ENCODE data around the gene CPM. TPM values are rescaled to one million over a fixed set of nuclear protein-coding genes. Genes with fewer than 3 reads are reported as not detected.

The CPM gene
- polyA plus RNA-seq, 1 donor, result 10.5 TPM

DNA sequence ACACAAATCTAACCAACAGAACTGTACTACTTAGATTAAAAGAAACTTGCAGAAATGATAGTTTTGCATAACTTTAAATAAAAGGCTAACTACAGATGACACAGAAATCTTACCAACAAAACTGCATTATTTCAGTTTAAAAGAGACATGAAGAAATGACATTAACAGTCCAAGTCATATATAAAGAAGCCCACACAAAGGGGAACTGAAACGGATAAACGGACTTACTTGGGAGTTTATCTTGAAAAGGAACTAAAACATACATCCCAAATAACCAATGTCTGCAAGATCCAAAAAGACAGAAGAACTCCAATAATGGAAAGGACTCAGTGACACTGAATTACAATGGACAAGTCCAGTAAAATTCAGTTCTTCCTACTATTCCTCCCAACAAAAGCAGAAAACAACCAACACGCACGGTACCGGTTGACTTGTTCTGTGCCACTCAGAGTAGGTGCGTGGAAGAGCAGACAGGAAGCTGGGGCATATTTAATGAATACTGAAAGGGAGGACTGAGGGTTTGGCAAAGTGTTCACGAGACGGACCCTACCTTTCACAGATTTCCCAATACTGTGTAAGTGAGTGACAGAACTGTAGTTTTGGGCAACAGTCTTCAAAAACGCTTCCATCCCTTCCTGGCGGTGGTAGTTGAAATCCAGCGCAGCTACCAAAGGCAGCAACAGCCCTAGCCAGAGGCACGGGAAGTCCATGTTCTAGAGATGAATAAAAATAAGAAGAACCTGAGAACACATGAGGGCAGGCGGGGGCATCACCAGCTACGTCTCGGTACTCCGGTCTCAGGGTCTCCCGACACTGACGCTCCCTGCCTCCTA is 627 bp downstream of the CPM start:
- no peak for DNase-seq
- H3K4me3 ChIP-seq (ENCODE audit: low read length), result peak overlapping the region; percentile 70
- no peaks in the 10 kb centered on the region for H3K4me1 ChIP-seq (ENCODE audit: control insufficient read depth, insufficient read depth, low read length)
- no CpG with 5 or more reads among the region's 18 CpGs for WGBS (ENCODE audit: insufficient coverage, low lambda C conversion rate)
- no peaks in the 10 kb centered on the region for H3K36me3 ChIP-seq (ENCODE audit: control insufficient read depth, insufficient read depth, low read length)
- H3K9me3 ChIP-seq (ENCODE audit: control insufficient read depth, low read depth, low read length), result peaks cover 4% of the 10 kb centered on the region
- peak overlapping the region; percentile 45 for H3K27ac ChIP-seq (ENCODE audit: low read length)
- peaks cover 6% of the 10 kb centered on the region for H3K27me3 ChIP-seq (ENCODE audit: control insufficient read depth, insufficient read depth, low read length)

DNA sequence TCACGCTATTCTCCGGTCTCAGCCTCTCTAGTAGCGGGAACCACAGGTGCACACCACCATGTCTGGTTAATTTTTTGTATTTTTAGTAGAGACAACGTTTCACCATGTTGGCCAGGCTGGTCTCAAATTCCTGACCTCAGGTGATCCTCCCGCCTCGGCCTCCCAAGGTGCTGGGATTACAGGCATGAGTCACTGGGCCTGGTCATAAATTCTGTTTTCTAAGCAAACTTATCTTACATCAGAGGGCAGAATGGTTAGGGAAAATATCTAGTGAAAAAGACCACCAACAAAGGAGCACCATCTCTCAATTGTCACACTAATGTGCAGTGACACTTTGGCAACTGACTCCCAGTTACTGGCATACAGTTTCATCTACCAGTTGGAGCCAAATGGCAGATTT is 2.8 kb downstream of the CPM start:
- peaks cover 6% of the 10 kb centered on the region for H3K27me3 ChIP-seq (ENCODE audit: control insufficient read depth, insufficient read depth, low read length)
- DNase-seq, result no peak
- H3K4me3 ChIP-seq (ENCODE audit: low read length), result no peak overlapping the region
- no peaks in the 10 kb centered on the region for H3K36me3 ChIP-seq (ENCODE audit: control insufficient read depth, insufficient read depth, low read length)
- H3K27ac ChIP-seq (ENCODE audit: low read length), result no peak overlapping the region
- WGBS (ENCODE audit: insufficient coverage, low lambda C conversion rate), result 100% methylated on average over 1 of the region's 6 CpGs
- peaks cover 4% of the 10 kb centered on the region for H3K9me3 ChIP-seq (ENCODE audit: control insufficient read depth, low read depth, low read length)
- H3K4me1 ChIP-seq (ENCODE audit: control insufficient read depth, insufficient read depth, low read length), result no peaks in the 10 kb centered on the region

DNA sequence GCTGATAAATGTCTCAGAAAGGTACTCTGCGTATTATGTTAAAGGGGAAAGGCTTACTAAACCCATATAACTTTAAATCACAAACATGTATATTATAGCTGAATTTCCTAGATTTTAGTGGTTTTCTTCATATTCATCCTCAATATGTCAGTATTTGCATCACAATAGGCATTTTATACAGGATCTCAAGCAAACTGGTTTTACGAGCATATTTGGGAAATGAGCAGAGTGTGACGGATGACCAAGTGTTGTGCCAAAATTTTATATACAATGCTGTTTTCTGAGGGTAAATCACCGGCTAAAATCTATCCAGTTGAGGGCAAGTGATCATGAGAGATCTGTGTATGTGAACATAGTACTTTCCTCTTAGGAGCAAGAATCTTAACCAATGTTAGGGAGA is 8.4 kb downstream of the CPM start:
- H3K36me3 ChIP-seq (ENCODE audit: control insufficient read depth, insufficient read depth, low read length), result no peaks in the 10 kb centered on the region
- no peak overlapping the region for H3K27ac ChIP-seq (ENCODE audit: low read length)
- DNase-seq, result no peak
- no peaks in the 10 kb centered on the region for H3K9me3 ChIP-seq (ENCODE audit: control insufficient read depth, low read depth, low read length)
- no peaks in the 10 kb centered on the region for H3K4me1 ChIP-seq (ENCODE audit: control insufficient read depth, insufficient read depth, low read length)
- H3K27me3 ChIP-seq (ENCODE audit: control insufficient read depth, insufficient read depth, low read length), result no peaks in the 10 kb centered on the region
- WGBS (ENCODE audit: insufficient coverage, low lambda C conversion rate), result no CpG with 5 or more reads among the region's 4 CpGs
- no peak overlapping the region for H3K4me3 ChIP-seq (ENCODE audit: low read length)

DNA sequence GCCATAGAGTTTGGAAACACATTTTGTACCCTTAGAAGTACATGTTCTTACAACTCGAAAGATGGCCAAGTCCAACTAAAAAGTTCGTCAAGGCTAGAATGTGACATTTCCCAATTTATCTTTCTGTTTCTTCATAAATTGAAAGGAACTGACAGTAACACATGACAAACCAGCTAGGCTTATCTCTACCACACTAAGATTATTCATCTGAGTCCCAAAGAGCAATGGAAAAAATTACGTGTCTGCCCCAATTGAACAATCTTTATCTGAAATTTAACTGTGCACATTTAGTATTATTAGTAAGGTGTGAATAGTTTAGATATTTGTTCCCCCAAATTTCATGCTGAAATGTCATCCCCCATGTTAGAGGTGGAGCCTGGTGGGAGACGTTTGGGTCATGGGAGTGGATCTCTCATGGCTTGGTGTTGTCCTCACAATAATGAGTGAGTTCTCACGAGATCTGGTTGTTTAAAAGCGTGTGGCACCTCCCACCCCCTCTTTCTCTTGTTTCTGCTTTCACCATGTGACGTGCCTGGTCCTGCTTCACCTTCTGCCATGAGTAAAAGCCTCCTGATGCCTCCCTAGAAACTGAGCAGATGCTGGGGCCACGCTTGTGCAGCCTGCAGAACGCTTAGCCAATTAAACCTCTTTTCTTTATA is 13.3 kb downstream of the CPM start:
- H3K9me3 ChIP-seq (ENCODE audit: control insufficient read depth, low read depth, low read length), result peaks cover 7% of the 10 kb centered on the region
- no peaks in the 10 kb centered on the region for H3K36me3 ChIP-seq (ENCODE audit: control insufficient read depth, insufficient read depth, low read length)
- no peaks in the 10 kb centered on the region for H3K27me3 ChIP-seq (ENCODE audit: control insufficient read depth, insufficient read depth, low read length)
- 88% methylated on average over 3 of the region's 9 CpGs for WGBS (ENCODE audit: insufficient coverage, low lambda C conversion rate)
- H3K4me3 ChIP-seq (ENCODE audit: low read length), result no peak overlapping the region
- H3K27ac ChIP-seq (ENCODE audit: low read length), result no peak overlapping the region
- no peaks in the 10 kb centered on the region for H3K4me1 ChIP-seq (ENCODE audit: control insufficient read depth, insufficient read depth, low read length)
- no peak for DNase-seq

DNA sequence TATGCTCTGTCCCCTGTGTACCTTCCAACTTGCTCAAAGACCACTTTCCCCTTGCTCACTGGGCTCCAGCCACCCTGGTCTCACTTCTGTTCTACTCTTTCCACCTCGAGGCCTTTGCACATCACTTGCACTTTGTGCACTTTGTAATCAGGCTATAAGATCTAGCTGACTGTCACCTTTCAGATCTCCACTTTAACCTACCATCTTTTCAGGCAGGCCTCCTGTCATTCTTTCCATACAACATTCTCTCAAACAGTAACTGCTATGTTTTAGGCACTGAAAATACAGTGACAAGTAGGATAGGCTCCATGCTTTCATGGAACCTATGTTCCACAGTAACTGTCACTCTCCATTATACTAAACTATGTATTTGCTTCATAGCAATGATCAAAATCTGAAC is 14.0 kb downstream of the CPM start:
- H3K9me3 ChIP-seq (ENCODE audit: control insufficient read depth, low read depth, low read length), result peaks cover 7% of the 10 kb centered on the region
- no peak overlapping the region for H3K4me3 ChIP-seq (ENCODE audit: low read length)
- H3K36me3 ChIP-seq (ENCODE audit: control insufficient read depth, insufficient read depth, low read length), result no peaks in the 10 kb centered on the region
- no peaks in the 10 kb centered on the region for H3K4me1 ChIP-seq (ENCODE audit: control insufficient read depth, insufficient read depth, low read length)
- WGBS (ENCODE audit: insufficient coverage, low lambda C conversion rate), result no CpG with 5 or more reads among the region's 1 CpG
- no peaks in the 10 kb centered on the region for H3K27me3 ChIP-seq (ENCODE audit: control insufficient read depth, insufficient read depth, low read length)
- DNase-seq, result no peak
- H3K27ac ChIP-seq (ENCODE audit: low read length), result no peak overlapping the region

DNA sequence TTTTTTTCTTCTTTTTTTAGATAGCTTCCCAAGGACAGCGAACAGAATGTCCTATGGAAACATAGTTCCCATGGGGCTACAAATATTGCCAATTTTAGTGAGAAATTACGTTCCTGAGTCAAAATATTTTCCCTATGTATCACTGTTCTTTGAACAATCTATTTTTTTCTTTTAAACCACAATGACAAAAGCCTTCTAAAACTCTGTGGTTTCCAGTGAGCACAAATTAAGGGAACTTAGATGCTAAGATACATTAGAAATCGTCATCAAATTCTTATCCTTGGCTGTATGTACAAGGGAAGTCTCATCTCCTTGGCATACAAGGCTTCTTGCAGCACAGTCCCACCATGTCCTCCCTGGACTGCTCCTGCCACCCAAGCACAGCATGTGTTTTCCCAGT is 17.9 kb downstream of the CPM start:
- Histone ChIP-seq H3K27me3 (ENCODE audit: control insufficient read depth, insufficient read depth, low read length) (no peaks in the 10 kb centered on the region), H3K4me3 (ENCODE audit: low read length) (no peak overlapping the region), H3K9me3 (ENCODE audit: control insufficient read depth, low read depth, low read length) (peaks cover 7% of the 10 kb centered on the region), H3K36me3 (ENCODE audit: control insufficient read depth, insufficient read depth, low read length) (no peaks in the 10 kb centered on the region), H3K4me1 (ENCODE audit: control insufficient read depth, insufficient read depth, low read length) (no peaks in the 10 kb centered on the region), H3K27ac (ENCODE audit: low read length) (no peak overlapping the region)
- WGBS (ENCODE audit: insufficient coverage, low lambda C conversion rate), result 100% methylated on average over 2 of the region's 3 CpGs
- no peak for DNase-seq

DNA sequence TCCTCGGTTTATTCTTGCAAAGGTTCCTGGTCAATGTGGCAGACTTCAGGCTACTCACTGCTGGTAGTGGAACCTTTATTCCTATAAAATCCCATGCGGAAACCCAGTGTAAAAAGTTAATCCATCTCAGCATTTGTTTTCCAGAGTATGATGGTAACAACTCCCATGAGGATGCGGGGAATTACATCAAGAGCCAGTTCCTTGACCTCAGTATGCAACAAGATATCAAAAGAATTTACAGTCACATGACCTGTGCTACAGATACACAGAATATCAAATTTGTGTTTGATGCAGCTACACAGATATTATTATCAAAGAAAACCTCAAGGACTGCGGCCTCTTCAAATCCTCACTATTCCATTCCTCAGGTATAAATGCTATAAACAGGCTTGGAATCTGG is 19.3 kb downstream of the CPM start:
- H3K27me3 ChIP-seq (ENCODE audit: control insufficient read depth, insufficient read depth, low read length), result no peaks in the 10 kb centered on the region
- DNase-seq, result no peak
- no peak overlapping the region for H3K4me3 ChIP-seq (ENCODE audit: low read length)
- no peaks in the 10 kb centered on the region for H3K36me3 ChIP-seq (ENCODE audit: control insufficient read depth, insufficient read depth, low read length)
- H3K4me1 ChIP-seq (ENCODE audit: control insufficient read depth, insufficient read depth, low read length), result no peaks in the 10 kb centered on the region
- no CpG with 5 or more reads among the region's 4 CpGs for WGBS (ENCODE audit: insufficient coverage, low lambda C conversion rate)
- peaks cover 5% of the 10 kb centered on the region for H3K9me3 ChIP-seq (ENCODE audit: control insufficient read depth, low read depth, low read length)
- H3K27ac ChIP-seq (ENCODE audit: low read length), result no peak overlapping the region

DNA sequence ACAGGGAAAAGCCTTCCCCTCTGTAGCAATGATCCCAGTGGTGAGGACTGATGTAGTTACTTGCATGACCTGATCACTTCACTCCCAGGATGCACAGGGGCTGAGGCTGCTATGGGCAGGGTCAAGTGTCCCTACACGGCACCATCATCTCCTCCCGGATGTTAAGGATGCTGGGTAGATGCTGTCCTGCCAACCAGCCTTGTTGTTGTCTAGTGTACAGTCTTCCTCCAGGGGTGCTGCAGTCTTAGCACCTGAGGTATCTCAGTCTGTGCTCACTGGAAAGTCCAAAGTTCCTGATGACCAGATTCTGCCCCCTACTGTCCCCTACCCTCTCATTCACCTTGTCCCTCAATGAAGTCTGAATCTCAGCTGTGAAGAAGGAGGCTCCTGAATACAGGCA is 20.1 kb downstream of the CPM start:
- Histone ChIP-seq H3K27ac (ENCODE audit: low read length) (no peak overlapping the region), H3K4me3 (ENCODE audit: low read length) (no peak overlapping the region), H3K36me3 (ENCODE audit: control insufficient read depth, insufficient read depth, low read length) (no peaks in the 10 kb centered on the region), H3K9me3 (ENCODE audit: control insufficient read depth, low read depth, low read length) (no peaks in the 10 kb centered on the region), H3K27me3 (ENCODE audit: control insufficient read depth, insufficient read depth, low read length) (no peaks in the 10 kb centered on the region), H3K4me1 (ENCODE audit: control insufficient read depth, insufficient read depth, low read length) (no peaks in the 10 kb centered on the region)
- no peak for DNase-seq
- WGBS (ENCODE audit: insufficient coverage, low lambda C conversion rate), result no CpG with 5 or more reads among the region's 2 CpGs

DNA sequence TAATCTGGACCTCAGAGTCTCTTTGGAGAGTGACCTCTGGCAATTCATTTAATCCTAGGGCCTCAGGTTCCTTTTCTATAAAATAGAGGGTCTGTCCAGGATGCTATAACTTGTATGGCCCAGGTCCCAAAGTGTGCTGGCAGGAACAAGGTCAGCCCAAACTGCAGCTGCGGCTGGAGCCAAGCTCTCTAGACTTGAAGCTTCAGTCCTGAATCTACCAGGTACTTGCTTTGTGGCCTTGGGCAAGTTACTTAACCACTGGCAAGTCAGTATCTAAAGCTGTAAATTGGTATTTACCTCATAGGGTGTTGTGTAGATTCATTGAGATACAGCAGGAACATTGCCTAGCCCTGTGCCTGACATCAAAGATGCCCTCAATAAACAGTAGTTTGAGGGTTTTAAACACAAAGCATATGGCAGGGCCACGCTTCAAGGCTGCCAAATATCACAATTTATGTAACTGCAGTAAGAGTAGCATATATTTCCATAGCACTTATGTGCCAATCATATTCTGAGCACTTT is 21.7 kb downstream of the CPM start:
- Histone ChIP-seq H3K27ac (ENCODE audit: low read length) (no peak overlapping the region), H3K4me3 (ENCODE audit: low read length) (no peak overlapping the region), H3K4me1 (ENCODE audit: control insufficient read depth, insufficient read depth, low read length) (no peaks in the 10 kb centered on the region), H3K27me3 (ENCODE audit: control insufficient read depth, insufficient read depth, low read length) (no peaks in the 10 kb centered on the region), H3K36me3 (ENCODE audit: control insufficient read depth, insufficient read depth, low read length) (no peaks in the 10 kb centered on the region), H3K9me3 (ENCODE audit: control insufficient read depth, low read depth, low read length) (no peaks in the 10 kb centered on the region)
- no CpG with 5 or more reads among the region's 2 CpGs for WGBS (ENCODE audit: insufficient coverage, low lambda C conversion rate)
- DNase-seq, result no peak

DNA sequence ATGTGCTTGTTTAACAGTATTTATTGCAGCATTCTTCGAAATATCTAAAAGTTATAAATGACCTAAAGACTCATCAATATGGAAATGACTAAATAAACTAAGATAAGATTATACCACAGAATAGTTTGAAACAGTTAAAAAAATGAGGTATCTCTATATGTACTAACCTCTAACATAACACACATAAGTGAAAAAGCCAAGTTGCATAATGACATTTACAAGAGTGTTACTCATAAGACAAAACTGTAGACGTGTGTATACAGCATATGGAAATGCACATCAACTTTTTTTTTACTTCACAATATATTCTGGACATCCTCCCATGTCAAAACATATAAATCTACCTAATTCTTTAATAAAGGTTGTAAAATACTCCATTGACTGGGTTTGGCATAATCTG is 22.8 kb downstream of the CPM start:
- WGBS (ENCODE audit: insufficient coverage, low lambda C conversion rate), result no CpG with 5 or more reads among the region's 2 CpGs
- DNase-seq, result no peak
- H3K9me3 ChIP-seq (ENCODE audit: control insufficient read depth, low read depth, low read length), result no peaks in the 10 kb centered on the region

More for the DNA sequence above, 22.8 kb downstream of the CPM start:
- no peaks in the 10 kb centered on the region for H3K4me1 ChIP-seq (ENCODE audit: control insufficient read depth, insufficient read depth, low read length)
- no peak overlapping the region for H3K27ac ChIP-seq (ENCODE audit: low read length)
- no peaks in the 10 kb centered on the region for H3K36me3 ChIP-seq (ENCODE audit: control insufficient read depth, insufficient read depth, low read length)
- H3K4me3 ChIP-seq (ENCODE audit: low read length), result no peak overlapping the region
- H3K27me3 ChIP-seq (ENCODE audit: control insufficient read depth, insufficient read depth, low read length), result no peaks in the 10 kb centered on the region
